CD4-positive, alpha-beta T cell treated with Interleukin-6 for 4 hours (primary cell): ENCODE data around the gene ANKRD44.

Source experiments
- DNase-seq: peaks from one replicate; pipeline ENCODE4 v3.0.0-alpha.2; 2020; ENCODE audit warnings: mixed read lengths

ANKRD44 gene

GRCh38 chr2:196971574-196972279 is 338.9 kb downstream of the ANKRD44 start:
- no peak for DNase-seq

DNA sequence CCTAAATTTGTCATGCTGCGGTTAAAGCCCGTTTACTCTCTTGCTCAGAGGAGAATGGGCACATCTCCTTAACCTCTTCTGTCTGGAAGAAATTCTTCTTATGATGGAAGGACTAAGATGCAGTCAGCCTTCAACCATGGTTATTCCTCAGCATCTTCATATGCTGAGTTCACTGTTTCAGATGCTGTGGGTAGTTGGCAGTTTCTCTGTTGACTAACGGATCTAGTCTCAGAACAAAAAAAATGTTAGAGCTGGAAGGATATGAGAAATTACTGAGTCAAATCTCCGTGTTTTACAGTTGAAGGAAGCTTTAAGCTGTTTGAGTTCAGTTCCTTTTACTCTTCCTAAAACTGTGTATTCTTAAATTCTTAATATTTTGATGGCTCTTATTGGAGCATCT is 340.5 kb downstream of the ANKRD44 start:
- DNase-seq, result no peak

DNA sequence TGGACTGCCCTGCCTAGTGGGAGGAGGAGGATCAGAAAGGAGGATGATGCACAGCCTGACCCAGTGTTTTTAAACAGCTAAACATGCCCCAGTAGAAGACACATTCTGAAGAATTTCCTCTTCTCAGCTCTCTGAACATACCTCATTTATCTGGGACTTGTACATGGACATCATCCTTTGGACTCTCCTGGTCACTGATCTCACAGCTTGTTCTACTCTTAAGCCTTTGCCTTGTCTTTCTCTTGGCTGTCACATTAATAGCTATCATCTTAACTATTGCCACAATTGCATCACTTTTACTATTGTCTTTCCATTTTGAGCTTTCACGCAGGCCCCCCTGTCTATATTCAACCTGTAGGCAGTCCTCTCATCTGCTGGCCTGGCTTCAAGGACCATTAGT is 342.1 kb downstream of the ANKRD44 start:
- no peak for DNase-seq

DNA sequence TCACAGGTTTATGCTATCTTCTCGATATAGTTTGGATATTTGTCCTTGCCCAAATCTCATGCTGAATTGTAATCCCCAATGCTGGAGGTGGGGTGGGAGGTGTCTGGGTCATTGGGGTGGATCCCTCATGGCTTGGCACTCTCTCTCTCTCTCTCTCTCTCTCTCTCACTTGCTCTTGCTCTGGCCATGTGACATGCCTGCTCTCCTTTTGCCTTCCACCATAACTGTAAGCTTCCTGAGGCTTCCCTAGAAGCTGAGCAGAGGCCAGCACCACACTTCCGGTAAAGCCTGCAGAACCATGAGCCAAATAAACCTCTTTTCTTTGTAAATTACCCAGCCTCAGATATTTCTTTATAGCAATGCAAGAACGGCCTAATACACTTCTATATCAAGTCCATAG is 342.8 kb downstream of the ANKRD44 start:
- DNase-seq, result no peak

DNA sequence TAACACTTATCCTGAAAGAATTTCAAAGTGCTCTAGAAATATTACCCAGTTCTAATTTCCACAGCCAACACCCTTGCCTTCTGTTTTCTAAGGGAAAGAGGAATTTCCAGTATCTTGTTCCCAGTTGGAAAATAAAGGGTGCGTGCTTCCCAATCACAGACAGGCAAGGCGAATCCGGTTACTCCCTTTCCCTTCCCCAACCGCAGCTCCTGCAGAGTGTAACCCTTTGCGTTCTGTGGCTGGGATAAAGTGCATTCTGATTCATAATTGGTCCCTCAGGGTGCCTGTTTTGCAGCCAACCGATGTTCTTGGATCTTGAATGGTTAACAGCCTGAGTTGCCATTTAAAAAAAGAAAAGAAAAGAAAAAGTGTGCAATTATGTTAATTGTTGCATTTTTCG is 343.5 kb downstream of the ANKRD44 start:
- DNase-seq, result no peak

GRCh38 chr2:196966061-196966460 is 344.5 kb downstream of the ANKRD44 start:
- no peak for DNase-seq

GRCh38 chr2:196965651-196966050 is 344.9 kb downstream of the ANKRD44 start:
- DNase-seq, result no peak

DNA sequence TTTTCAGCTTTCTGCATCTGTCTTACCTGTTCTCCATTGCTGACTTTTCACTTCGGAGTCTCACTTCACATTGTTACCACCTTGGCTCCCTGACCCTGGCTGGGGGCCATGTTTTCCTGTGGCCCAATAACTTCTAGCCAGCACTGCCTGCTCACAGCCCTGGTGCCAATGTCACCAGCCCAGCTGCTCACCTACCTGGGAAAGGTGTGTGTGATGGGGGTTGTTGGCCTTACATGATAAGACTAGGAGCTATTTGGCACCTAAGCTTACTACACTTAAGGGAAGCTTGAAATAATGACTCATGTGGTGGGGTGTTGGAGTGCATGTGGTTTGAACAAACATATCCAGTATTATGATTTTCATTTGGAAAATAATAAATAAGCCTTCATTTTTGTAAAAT is 346.6 kb downstream of the ANKRD44 start:
- DNase-seq, result no peak

GRCh38 chr2:196963043-196963442 is 347.5 kb downstream of the ANKRD44 start:
- no peak for DNase-seq

GRCh38 chr2:196962325-196962724 is 348.3 kb downstream of the ANKRD44 start:
- no peak for DNase-seq

DNA sequence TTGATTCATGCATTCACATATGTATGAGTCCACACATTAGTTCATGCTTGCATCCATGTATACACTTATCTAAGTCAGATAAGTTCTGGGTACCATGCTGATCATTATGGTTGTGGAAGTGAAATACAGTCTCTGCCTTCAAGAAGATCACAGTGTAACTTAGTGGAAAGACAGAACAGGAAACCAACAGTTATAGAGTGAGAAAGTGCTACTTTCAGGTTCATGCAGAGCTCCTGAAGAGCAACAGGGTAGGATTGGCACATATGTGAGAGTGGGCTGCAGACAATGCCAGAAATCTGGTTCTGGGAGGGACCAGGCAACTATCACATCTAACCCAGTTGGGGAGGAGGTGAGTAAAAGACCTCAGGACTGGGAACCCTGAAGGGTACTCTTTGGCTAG is 348.7 kb downstream of the ANKRD44 start:
- no peak for DNase-seq

- no peak for DNase-seq
Observed at GRCh38 chr2:196959734-196960338, 350.7 kb downstream of the ANKRD44 start.

GRCh38 chr2:196959281-196959680 is 351.3 kb downstream of the ANKRD44 start:
- no peak for DNase-seq

DNA sequence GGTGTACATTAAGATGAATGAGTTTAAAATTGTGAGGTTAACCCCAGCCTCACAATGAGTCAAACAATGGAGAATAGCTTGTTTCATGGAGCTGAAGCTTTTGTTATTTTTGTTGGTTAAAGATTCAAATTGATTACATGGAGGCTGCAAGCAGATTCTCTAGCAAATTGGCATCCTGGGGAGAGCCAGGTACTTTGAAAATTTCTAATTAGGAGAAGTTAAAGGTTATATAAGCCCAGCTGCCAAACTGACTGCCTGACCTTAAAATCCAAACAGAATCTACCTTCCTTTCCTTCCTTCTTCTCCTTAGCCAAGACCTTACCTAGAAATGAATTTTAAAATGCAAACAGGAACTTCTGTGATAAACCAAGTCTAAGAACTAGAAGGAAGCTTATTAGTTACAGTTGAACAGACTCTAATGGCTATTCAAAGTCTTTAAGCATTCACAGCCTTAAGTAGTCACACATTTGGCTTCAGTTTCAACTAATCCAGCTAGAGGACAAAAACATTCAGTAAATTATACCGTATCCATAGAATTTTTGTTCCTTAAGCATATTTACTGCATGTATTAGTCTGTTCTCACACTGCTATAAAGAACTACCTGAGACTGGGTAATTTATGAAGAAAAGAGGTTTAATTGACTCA is 352.6 kb downstream of the ANKRD44 start:
- no peak for DNase-seq

DNA sequence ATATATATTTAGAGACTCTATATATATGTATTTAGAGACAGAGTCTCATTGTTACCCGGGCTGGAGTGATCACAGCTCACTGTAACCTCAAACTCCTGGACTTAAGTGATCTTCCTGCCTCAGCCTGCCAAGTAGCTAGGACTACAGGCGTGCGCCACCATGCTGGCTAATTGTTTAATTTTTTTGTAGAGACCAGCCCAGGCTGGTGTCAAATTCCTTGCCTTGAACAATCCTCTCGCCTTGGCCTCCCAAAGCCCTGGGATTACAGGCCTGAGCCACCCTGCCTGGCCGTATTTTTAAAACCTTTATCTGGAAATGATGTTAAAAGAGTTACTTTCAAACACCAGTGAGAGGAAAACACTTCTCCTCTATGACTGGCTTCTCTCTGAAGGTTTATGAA is 353.1 kb downstream of the ANKRD44 start:
- DNase-seq, result no peak

DNA sequence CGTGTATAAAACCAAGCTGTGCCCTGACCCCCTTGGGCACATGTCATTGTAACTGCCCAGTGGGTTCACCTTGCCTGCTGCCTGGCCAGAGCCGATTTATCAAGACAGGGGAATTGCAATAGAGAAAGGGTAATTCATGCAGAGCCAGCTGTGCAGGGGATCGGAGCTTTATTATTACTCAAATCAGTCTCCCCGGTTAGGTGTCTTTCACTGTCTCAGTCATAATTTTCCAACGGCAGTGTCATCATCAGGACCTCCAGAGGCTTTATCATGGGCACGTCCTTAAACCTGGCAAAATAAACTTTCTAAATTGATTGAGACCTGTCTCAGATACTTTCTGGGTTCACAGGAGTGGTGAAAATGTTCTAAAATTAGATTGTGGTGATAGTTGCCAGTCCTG is 354.5 kb downstream of the ANKRD44 start:
- DNase-seq, result no peak

- no peak for DNase-seq
Observed at GRCh38 chr2:196955036-196955435, 355.5 kb downstream of the ANKRD44 start.

- no peak for DNase-seq
Observed at GRCh38 chr2:196954001-196954400, 356.6 kb downstream of the ANKRD44 start.

- no peak for DNase-seq
Observed at GRCh38 chr2:196952936-196953335, 357.6 kb downstream of the ANKRD44 start.

GRCh38 chr2:196951973-196952372 is 358.6 kb downstream of the ANKRD44 start:
- DNase-seq, result no peak

GRCh38 chr2:196949116-196949515 is 361.5 kb downstream of the ANKRD44 start:
- no peak for DNase-seq

- no peak for DNase-seq
Observed at GRCh38 chr2:196944570-196944969, 366.0 kb downstream of the ANKRD44 start.

- DNase-seq, result no peak
Observed at GRCh38 chr2:196941398-196942078, 369.0 kb downstream of the ANKRD44 start.

GRCh38 chr2:196939371-196939770 is 371.2 kb downstream of the ANKRD44 start:
- DNase-seq, result no peak
